GM12873 (cell line): ENCODE results near the gene MORN5.

Source experiments
- CTCF ChIP-seq: IDR thresholded peaks from 2 replicates; pipeline ENCODE4 v1.5.1; 2012; ENCODE audit warnings: low read depth, mild to moderate bottlenecking, moderate library complexity, low read length, control low read depth; ENCODE audit not compliant: insufficient read depth; ENCODE audit errors: missing control alignments

MORN5 gene

GRCh38 chr9:122116040-122116439, 43.7 kb upstream of the MORN5 start:
- TF ChIP-seq CTCF: no peak

GRCh38 chr9:122116448-122117173, 43.1 kb upstream of the MORN5 start:
- TF ChIP-seq CTCF: no peak

- no peak for TF ChIP-seq CTCF
Observed at GRCh38 chr9:122118343-122119165, 41.2 kb upstream of the MORN5 start.

GRCh38 chr9:122119166-122119521, 40.6 kb upstream of the MORN5 start:
- TF ChIP-seq CTCF: no peak

GRCh38 chr9:122119721-122120120, 40.0 kb upstream of the MORN5 start:
- no peak for TF ChIP-seq CTCF

- TF ChIP-seq CTCF: no peak
Observed at GRCh38 chr9:122120316-122121071, 39.2 kb upstream of the MORN5 start.

- no peak for TF ChIP-seq CTCF
Observed at GRCh38 chr9:122121391-122121790, 38.3 kb upstream of the MORN5 start.
